HG03135 (cell line): ENCODE data around the gene CC2D2B.
"Not testable (repeated sequence)": the region's sequence is repeated elsewhere in the genome, so short reads cannot be mapped to it uniquely, and the experiment has no call there.

Experiments
- ATAC-seq: cut with Tn5 transposase; IDR thresholded peaks from one replicate; pipeline ENCODE4 v1.9.1; 2021; ENCODE audit warnings: mild to moderate bottlenecking, moderate library complexity; ENCODE audit not compliant: unreplicated experiment

Gene CC2D2B, protein sequence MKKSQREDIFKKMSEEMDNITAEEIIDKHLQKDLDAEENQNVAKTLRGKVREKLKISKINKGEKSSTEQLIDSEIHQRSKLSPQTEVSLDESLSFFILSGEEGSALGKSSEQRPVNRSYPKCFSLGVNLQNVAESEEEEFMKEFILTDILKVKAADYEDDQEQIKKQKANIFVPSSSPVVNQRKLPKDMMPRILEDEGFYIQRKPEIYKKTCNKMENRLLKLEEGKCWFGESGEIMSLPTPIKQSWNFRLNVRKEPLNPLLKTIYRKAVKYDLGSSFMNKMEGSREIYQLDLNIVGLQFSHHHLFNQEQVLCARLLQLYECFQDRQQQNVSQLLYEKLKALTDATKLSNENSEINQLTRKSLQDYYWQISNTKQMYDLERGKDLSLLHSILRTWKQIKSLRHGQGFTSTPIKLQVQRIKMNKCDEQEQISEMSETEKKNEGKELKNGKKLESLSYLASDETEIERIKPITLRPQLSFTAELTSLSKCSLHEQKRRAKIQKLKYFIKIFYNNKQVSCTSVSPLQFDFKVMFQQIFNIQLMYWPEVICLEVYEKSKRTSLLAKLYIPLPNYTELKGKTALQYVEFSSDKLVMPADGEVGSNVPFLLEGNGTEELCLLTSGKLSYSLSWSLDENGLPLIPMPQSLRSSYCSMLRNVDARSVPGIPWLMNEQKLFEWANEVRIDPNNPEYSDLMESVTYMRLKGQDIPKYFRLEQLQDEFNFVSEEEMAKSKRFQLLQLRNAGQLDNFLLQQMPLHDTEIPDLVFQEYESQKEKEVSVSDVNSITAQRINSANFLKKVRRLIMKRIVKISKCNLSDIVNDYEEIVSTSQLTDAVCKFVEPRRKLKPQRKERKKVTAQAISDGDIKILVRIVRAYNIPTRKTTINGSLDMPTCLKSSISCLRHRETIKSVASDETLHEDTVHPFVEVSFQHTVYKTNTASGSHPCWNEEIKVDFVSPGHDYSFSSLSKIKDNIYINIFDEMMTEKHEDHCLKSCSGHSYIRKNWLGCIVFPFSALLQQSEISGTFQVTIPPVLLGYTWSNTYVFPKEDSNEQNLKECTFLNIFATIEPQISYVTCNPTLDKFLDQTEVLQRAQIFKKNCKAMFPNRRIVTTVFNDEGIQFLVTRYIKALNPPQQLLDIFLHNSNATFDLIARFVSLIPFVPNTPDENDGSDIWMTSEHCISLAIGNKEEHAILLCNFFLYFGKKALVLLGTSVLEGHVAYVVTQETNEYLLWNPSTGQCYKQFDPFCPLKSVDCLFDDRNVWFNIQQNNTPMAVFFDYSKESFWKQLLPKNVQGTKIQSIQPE (N-terminal part only)

DNA sequence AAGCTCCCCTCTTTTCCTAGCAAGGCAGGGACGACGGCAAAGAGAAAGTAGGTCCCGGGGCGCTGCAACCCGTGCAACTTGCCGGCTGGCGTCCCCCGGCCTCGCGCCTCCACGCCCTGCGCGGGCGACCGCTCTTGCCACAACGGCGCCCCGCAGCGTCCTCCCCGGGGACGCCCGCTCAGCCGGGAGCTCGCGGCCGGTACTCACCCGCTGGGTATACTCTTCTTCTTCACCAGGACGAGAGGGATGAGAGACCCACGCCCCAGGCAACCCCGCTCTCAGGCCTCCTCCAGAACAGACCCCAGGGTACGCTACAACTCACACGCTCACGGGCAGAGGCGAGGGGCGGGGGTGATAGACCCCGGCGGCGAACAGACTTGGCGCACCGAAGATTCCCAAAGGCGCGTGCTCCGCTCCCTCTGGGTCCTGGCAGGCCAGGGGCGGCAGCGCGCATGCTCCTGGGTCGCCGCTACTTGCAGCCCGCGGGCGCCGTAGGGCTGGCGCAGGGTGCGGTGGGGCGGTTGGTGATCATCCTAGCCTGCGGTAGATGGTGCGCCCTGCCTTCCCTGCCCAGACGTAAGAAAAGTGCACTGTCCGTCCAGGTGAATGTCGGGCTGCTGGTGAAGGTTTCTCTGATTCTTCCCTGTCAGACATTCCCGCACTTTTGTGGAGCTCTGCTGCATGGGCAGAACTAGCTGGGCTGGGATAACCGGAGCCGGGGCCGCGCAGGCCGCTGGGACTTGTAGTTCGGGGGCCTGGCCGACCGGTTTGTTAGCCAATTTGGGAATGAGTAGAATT lies at the start of gene CC2D2B:
TSS of gene CC2D2B (plus strand) at position 520 of the 798 bp plus-strand sequence. CDS start 3,349 bp downstream, outside the sequence.
- ATAC-seq = peak; percentile 74

DNA sequence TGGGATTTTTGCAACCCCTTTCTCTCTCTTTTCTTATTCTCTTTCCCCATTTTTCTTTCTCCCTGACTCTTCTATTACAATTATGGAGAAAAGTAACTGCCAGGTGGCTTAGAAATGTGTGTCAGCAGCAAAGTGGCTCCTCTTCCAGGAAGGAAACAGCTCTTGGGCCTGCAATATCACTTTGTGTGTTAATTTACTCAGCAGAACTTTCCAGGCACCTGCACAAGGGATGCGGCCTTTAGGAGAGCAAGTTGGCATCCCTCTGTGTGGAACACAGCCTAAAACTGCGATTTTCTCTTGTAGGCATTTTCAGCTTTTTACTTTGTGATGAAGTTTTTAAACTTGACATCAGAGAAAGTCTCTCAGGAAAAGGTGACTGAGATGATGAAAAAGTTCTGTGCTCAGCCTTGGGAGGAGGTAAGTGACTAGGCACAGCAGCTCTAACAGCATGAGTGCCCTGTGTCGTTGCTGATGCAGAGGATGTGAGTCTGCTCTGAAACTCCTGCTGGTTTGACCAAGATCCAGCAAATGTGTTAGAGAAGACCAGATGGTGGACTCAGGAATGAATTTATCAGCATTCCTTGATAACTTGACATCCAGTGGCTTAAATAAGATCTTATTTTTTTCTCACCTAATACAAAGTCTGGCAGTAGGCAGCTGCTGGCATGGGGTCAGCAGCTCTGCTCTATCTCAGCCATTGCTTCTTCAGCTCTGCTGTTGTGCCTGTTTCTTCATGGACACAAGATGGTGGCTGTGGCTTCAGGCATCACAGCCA lies 47.4 kb upstream of the CC2D2B start:
- no peak for ATAC-seq

DNA sequence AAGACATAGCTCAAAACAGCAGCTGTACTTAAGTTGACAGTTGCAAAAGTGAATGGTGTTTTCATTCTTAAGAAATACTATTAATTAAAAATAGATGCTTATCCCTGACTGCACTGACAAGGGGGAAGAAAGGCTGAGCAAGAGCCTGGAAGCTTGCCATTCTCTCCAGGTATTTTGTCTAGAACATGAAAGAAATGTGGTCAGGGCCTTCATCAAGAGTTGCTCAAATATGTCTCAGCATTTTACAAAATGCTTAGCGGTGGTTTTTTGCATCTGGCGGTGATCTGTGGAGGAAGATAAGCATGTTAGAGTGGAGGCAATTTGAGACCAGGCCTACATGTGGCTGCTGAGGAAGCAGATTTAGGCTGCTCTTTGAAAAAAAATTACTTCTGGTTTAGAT lies 46.4 kb upstream of the CC2D2B start:
- no peak for ATAC-seq

DNA sequence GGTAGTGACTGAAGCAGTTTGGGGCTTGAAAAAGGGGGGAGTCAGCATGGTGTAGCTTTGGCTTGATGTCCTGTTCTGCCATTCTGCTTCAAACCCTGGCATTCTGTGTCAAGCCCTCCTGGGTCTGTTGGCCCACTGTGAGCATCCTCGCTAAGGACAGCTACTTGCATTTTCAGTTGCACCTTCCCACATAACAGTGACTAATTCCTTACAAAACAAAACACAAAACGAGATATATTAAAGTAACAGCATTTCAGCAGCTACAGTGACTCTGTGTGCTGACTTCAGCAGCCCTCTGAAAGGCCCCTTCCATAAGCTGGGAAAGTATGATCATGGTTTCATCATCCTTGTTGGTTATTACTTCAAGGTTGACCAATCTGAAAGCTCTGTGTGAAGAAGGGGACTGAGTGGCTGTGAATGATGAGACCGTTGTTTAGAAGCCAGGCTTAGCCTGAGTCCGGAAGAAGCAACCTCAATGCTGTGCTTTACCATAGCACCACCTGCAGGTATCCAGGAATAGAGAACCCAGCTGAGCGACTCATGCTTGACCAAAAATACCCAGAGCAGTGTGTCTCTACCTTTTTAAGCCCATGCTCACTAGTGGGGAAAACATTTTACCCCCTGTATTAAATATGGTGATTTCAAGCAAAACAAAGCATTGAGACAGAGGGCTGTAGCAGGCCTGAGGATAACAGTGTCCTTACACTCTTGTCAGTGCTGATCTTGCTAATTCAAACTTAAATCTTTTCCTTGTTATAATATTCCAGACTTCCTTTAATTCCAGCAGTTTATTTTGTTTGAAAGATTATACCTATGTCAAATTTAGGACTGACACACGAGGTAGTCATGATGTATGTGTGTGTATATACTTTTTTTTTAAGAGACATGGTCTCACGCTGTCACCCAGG lies 42.6 kb upstream of the CC2D2B start:
- ATAC-seq = peak; percentile 85

DNA sequence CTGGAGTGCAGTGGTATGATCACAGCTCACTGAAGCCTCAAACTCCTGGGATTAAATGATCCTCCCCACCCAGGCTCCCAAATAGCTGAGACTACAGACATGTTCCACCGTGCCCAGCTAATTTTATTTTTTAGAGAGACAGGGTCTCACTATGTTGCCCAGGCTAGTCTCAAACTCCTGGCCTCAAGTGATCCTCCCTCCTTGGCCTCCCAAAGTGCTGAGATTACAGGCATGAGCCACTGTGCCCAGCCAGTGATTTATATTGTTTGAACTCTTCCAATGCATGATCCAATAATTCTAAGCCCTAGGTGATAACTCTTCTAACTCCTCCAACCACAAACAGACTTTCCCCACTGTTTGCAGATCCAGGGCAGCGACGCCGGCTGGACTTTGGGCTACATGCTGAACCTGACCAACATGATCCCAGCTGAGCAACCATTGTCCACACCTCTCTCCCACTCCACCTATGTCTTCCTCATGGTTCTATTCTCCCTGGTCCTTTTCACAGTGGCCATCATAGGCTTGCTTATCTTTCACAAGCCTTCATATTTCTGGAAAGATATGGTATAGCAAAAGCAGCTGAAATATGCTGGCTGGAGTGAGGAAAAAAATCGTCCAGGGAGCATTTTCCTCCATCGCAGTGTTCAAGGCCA lies 41.8 kb upstream of the CC2D2B start:
- ATAC-seq = no peak

DNA sequence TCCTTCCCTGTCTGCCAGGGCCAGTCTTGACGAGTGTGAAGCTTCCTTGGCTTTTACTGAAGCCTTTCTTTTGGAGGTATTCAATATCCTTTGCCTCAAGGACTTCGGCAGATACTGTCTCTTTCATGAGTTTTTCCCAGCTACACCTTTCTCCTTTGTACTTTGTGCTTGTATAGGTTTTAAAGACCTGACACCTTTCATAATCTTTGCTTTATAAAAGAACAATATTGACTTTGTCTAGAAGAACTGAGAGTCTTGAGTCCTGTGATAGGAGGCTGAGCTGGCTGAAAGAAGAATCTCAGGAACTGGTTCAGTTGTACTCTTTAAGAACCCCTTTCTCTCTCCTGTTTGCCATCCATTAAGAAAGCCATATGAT lies 41.3 kb upstream of the CC2D2B start:
- ATAC-seq = no peak

DNA sequence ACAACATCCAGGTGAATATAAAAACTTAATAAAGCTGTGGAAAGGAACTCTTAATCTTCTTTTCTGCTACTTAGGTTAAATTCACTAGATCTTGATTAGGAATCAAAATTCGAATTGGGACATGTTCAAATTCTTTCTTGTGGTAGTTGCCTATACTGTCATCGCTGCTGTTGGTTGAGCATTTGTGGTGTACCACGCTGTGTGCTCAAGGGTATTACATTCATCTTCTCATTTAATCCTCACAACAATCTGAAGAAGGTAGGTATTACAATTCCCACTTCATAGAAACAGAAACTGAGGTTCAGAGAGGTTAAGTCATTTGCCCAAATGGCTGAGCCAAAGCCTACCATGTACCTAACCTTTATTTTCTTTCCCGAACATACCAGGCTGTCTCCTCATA lies 39.9 kb upstream of the CC2D2B start:
- no peak for ATAC-seq

DNA sequence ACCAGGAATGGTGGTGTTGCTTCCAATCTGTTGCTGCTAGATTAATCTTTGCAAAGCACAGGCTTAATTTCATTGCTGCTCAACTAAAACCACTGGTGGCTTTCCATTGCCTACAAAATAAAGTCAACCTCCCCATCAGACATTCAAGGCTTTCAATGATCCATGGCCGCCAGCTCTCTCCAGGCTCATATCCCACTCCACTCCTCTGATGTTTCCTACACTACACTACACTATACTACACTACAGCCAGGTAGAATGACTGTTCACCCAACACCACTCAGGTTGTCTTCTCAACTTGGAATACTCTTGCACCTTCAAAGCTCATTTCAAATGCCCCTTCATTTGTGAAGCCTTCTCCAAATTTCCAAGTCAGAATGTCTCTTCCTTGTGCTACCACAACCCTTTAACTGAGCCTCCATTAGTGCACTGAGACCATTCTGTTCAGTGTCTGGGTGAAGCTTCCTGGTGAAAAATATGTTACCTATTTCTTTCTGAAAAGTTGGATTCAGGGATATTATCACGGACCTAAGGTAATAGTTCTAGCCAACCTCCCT lies 35.5 kb upstream of the CC2D2B start:
- ATAC-seq = no peak

DNA sequence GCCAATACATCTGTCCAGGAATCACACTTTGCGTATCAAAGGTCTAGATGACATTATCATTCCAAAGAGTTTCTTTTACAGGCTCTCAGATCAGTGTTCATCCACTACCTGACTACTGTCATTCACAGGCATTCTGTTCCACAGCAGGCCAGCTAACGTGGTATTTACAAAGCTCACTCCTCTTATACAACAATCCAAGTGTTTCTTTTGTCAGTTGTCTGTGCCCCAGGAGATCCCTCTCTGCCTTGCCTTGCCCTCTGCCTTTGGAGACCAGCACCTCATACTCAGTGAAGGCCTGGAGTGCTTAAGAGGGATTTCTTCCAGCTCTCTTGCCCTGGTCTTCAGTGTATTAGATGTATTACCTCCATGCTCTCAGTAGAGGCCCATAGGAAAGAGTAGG lies 34.6 kb upstream of the CC2D2B start:
- no peak for ATAC-seq

DNA sequence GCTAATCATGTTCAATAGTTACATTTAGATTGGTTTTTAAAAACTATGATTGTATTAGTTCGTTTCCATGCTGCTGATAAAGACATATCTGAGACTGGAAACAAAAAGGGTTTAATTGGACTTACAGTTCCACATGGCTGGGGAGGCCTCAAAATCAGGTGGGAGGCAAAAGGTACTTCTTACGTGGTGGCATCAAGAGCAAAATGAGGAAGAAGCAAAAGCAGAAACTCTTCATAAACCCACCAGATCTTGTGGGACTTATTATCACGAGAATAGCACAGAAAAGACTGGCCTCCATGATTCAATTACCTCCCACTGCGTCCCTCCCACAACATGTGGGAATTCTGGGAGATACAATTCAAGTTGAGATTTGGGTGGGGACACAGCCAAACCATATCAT lies 34.1 kb upstream of the CC2D2B start:
- ATAC-seq = no peak

DNA sequence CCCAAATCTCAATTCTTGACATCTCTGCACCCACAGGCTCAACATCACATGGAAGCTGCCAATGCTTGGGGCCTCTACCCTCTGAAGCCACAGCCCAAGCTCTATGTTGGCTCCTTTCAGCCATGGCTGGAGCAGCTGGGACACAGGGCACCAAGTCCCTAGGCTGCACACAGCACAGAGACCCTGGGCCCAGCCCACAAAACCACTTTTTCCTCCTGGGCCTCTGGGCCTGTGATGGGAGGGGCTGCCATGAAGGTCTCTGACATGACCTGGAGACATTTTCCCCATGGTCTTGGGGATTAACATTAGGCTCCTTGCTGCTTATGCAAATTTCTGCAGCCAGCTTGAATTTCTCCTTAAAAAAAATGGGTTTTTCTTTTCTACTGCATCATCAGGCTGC lies 33.0 kb upstream of the CC2D2B start:
- ATAC-seq = not testable (repeated sequence)

DNA sequence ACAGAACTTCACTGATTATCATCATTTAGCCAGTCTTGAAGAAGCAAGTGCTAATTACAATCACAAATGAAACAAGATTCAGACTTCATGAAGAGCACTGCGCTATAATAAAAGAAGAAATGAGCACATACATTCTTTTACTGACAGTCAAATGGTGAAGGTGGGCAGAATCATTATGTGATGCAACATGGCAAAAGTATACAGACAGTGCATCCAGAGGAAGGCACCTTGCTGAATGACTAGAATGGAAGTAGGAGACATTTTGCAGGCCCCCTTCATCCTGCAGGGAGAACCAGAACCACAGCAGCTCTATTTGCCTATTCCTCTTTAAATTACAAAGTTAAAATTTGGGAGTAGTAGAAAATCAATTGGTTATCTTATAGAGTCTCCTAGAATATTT lies 31.0 kb upstream of the CC2D2B start:
- no peak for ATAC-seq

DNA sequence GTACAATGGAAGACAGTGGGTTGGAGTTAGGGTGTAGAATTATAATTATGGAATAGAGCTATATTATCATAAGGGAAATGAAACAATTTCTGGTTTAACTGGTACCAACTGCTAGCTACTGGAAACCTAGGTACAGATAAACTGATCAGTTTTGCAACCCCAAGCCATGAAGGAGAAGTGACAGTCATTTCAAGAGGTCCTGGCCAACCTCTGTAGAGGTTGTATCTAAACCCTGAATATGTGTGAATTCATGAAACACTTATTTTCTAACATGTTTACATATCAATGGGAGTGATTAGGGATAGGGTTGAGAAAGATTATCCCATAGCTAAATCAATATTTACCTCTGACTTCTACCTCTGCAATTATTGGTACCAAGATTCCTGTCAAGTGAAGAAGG lies 29.9 kb upstream of the CC2D2B start:
- no peak for ATAC-seq

DNA sequence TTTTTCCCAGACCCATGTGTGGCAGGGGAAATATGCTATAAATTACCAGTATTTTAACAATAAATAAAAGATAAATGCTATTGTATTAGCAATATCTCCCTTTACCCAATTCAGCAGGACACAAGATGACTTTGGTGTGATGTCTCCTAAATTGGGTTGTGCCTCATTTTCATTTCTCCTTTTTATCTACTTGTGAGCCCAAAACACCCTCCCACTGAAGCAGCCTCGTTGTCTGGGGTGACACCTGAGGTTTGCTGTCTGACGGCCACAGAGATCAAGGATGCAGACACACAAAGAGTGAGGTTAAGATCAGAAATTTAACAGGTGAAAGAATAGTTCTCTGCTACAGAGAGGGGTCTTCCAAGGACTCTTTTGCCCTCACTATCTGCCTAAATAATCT lies 27.1 kb upstream of the CC2D2B start:
- no peak for ATAC-seq

DNA sequence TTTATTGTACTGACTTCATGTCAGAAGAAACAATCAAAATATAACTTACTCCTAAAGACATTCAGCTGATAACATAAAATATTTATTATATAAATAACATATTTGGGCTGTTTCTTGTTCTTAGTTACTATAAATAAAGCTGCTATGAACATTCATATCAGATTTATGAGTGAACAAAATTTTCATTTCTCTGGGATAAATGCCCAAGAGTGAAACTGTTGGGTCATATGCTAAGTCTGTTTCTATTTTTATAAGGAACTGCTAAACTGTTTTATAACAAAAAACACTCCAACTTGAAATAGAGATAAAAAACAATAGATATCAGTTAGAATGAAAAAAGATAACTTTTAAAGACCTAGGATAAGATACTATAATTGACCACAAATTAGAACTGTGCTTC lies 26.5 kb upstream of the CC2D2B start:
- ATAC-seq = no peak

DNA sequence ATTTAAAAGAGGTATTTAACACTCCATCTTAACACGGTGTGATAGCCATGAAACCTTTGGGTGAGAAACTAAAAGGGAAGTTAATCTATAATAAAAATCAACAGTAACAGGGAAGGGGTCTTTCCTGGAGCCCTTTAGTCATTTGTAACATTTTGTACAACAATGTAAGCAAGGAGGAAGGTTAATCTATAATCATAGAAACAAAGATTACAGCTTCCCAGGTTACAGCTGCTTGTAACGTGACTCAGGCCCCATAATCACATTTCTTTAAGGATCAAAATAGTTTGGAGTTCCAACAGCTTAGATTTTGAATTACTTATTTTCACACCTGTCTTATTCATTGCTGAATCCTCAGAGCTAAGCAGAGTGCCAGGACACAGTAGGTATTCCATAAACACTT lies 17.9 kb upstream of the CC2D2B start:
- ATAC-seq = no peak

DNA sequence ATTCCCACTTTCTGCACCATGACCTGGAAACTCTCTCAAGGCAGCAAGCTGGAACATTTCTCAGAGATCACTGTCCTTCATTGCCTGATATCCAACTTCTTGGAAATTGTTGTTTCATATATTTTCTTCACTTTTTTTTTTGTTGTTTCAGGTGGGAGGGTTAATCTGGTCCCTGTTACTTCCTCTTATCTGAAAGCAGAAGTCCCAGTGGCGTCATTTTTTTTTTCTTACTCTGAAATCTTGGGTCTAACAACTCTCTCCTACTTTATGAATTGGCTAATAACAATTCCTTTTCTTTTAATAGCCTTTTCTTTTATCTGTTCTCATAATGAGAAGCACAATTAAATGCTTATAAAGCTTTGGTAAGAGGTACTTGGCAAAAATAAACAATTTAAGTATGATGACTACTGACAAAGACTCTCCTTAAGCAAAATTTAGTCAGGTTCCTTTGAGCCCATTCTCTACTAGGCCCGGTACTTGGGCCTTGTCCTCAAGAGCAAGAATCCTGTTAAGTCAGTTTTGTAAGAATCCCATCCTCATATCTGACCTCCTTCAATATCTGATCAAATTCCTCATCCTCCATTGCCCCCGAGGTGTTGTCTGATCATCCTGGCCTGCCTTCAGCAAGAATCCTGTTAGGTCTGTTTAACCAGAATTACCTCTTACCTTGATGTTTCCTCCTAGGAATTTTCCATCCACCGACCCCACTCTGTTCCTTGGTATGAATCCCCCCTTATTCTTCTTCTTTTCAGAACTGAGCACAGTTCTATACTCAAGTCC lies 11.5 kb upstream of the CC2D2B start:
- no peak for ATAC-seq
